Erythroblast (primary cell): ENCODE measurements around the gene XYLT1.

Source experiments
- GATA1 ChIP-seq: IDR thresholded peaks from 2 replicates; pipeline ENCODE4 v1.6.1; 2011; ENCODE audit warnings: low read depth, mild to moderate bottlenecking, control low read depth, low read length, moderate library complexity
- POLR2A ChIP-seq: IDR thresholded peaks from 2 replicates; pipeline ENCODE4 v1.6.1; 2011; ENCODE audit warnings: mild to moderate bottlenecking, low read length

DNA sequence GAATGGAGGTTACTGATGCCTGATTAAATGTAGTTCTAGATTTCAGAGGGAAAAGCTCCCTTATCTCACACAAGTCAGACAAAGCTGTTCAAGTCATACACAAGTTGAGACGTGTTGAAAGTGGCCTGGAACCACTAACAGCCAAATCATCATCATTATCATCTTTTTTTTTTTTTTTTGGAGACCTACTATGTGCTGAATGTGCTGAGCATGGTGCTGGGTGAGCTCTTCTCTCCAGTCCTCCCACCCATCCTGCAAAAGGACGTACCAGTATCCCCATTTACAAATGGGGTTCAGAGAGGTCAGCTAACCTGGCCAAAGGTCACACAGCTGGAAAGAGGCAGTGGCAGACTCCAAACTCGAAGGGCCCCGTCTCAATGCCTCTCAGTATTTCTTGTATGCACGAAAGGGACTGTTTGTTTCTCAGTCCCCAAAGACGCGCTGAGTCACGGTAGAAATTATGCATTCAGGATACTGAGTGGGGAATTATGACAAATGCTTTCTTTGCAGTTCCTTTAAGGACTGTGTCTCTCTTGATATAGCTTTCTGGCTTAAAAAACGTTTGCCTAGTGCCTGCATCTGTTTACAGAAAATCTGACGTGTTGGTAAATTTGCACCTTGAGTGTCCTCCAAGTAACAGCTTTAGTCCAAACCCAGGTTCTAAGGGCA lies 235.5 kb downstream of the XYLT1 start:
- TF ChIP-seq POLR2A (no peak), GATA1 (no peak)
